GM12801 (cell line): ENCODE measurements around the gene CARD19.

ENCODE experiments used
- TF ChIP-seq, protein P1 (sequence below): IDR thresholded peaks from one replicate; pipeline ENCODE4 v1.5.1; 2011; ENCODE audit warnings: control low read depth; ENCODE audit not compliant: insufficient read length; ENCODE audit errors: extremely low read depth

CARD19 gene

DNA sequence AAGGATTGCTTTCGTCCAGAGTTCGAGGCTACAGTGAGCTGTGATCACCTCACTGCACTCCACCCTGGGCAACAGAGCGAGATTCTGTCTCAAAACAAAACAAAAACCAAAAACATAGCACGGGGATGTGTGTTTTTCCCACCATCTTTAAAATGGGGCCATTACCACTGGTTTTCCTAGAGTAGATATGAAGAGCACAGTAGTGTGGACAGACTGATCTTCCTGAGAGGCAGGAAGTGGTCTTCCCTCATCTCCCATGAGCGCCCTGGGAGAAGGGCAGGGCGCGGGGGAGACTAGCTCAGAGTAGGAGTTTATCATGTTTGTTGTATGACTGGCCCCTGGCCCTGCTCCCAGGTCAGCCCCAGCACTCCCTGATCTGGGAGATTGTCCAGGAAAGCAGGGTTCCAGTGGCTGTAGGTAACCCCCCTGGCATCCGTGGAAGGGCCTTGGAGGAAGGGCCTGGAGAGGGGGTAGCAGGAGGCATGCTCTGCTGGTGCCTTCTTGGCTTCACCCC lies 35.2 kb upstream of the CARD19 start:
- TF ChIP-seq, protein P1, sequence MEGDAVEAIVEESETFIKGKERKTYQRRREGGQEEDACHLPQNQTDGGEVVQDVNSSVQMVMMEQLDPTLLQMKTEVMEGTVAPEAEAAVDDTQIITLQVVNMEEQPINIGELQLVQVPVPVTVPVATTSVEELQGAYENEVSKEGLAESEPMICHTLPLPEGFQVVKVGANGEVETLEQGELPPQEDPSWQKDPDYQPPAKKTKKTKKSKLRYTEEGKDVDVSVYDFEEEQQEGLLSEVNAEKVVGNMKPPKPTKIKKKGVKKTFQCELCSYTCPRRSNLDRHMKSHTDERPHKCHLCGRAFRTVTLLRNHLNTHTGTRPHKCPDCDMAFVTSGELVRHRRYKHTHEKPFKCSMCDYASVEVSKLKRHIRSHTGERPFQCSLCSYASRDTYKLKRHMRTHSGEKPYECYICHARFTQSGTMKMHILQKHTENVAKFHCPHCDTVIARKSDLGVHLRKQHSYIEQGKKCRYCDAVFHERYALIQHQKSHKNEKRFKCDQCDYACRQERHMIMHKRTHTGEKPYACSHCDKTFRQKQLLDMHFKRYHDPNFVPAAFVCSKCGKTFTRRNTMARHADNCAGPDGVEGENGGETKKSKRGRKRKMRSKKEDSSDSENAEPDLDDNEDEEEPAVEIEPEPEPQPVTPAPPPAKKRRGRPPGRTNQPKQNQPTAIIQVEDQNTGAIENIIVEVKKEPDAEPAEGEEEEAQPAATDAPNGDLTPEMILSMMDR: no peak

DNA sequence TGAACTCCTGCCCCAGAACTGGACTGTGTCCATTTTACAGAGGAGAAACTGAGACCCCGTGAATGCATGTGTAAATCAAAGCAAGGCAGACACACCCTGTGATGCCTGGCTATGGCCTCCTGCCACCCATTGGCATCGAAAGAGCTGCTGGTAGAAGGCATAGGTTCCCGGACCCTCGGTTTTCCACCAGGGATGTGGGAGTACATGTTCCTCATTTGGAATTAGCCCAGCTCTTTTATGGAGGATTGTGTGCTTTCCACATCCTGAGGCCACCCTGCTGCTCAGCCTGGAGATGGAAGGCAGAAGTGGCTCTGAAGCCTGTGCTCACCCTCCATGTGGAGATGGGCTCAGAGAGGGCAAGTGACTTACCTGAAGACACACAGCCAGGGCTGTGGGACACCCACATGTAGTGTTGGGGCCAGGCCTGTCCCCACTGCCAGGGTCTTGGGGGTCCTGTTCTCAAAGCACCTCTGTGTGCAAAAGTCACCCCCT lies 34.7 kb upstream of the CARD19 start:
- TF ChIP-seq, protein P1: no peak

DNA sequence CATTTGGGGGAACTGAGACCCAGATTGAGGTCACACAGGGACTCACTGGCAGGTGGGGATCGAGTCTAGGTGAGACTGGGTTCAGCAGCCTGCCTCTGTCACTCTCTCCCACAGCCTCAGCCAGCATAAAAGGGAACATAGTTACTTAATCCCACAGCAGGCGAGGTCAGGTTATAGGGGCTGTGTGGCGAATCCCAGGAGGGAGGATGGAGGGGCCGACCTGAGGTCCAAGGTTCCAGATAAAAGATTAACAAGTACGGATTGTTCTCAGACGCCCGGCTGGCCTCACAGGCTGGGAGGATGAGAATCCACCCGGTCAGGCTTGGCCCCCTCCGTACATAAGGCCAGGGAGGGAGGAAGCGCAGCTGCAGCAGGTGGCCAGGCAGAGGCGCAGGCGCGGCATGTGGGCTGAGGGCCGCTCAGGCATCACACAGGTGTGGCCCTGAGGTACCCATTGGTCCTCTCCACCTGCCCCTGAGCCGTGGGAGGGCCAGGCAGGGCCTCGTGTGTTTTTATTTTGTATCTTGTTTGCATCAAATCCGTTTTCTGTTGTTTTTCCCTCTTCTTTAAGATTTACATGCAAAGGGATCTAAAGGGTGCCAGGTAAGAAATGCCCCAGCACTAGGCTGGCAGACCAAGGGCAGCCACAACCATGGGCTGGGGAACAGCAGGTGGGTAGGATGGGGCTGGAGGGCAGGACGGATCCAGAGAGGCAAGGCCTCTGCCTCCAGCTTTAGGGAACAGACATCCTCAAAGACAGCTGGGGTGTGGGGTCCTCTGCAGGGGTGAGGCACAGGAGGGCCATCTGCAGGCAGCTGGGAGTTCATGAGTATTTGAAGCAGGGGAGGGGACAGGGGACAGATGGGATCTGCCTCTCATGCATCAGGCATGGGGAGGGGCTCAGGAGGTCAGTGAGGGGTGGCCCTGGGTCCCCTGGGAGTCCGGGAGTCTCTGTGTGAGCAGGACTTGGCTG lies 33.9 kb upstream of the CARD19 start:
- TF ChIP-seq, protein P1: no peak

DNA sequence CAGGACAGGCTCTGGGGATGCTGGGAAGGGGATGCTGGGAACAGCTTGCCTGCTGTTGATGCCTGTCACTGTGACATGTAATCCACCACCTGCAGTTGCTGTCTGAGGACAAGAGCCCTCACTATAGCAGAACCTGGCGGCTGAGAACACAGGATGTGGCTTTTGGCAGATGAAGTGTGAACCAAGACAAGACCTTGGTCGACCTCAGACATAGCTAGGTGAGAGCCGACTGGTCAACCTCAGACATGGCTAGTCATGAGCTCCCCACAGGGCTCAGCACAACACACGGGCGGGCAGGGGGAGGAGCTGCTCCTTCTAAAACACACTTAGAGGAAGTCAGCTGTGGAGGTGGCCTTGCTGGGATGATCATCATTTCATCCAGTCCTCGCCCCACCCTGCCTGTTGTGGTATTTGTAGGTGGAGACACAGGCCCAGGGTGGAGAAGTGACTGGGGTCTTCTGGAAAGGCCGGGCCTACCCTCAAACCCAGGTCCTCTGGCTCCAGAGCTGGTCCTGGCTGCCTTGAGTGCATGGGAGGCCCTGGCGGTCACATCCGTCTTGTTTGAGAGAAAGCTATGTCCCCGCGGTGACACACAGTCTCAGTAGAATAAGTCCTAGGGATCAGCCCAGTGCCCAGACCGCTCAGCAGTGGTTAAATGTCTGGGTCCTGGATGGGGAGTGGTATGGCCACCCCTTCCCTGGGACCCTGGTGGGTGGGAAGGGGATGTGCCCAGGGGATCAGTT lies 31.5 kb upstream of the CARD19 start:
- TF ChIP-seq, protein P1: no peak

DNA sequence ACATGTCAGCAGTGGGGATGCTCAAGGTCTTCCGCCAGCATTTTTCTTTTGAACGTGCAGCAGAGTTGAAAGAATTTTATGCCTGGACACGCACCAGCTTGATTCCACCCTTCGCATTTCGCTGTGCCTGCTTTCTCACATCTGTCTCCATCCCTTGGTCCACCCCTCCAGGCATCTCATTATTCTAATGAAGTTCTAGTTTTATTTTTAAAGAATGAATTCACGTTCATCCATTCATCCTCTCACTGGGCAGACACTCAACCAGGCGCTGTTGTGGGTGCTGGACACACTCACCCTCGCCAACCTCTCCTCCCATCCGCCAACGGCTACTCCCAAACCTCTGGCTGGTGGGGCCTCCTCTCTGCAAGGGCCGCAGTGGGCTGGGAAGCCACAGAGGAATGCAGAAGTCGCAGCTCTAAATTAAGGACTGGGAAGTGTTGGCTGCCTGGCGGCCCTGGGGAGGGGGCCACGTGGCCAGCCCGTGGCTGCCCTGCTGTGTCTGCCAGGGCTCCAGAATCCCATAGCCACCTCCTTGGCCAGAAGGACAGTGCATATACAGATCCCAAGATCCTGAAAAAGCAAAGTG lies 30.8 kb upstream of the CARD19 start:
- TF ChIP-seq, protein P1: no peak

DNA sequence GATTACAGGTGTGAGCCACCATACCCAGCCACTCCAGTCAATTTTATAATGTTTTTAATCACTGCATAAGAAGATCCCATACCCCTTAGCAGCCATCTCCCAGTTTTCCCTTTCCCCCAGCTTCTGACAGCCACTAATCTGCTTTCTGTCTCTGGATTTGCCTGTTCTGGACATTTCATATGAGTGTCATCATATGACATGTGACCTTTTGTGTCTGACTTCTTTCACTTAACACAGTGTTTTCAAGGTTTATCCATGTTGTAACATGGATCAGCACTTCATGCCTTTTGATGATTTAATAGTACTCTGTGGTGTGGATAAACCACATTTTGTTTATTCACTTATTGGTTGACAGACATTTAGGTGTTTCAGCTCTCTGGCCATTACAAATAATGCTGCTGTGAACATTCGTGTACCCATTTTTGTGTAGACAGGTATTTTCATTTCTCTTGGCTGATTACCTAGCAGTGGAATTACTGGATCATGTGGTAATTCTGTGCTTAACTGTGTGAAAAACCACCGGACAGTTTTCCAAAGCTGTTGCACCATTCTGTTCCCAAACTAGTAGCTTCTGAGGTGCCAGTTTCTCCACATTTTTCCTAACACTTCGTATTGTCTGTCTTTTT lies 28.9 kb upstream of the CARD19 start:
- TF ChIP-seq, protein P1: no peak
